ENCODE results near the gene CORO2B. TPM values are rescaled to one million over a fixed set of nuclear protein-coding genes. Genes with fewer than 3 reads are reported as not detected.

The CORO2B gene
- polyA plus RNA-seq, 1 donor from 2014 or later: 15.1 TPM

- no peaks in the 10 kb centered on the region for H3K36me3 ChIP-seq (ENCODE audit: insufficient read depth, low read length)
- no peaks in the 10 kb centered on the region for H3K79me2 ChIP-seq (replicated peaks; ENCODE audit: insufficient read depth, low read length)
- H2AFZ ChIP-seq (ENCODE audit: low read depth, low read length): no peak overlapping the region
- no peaks in the 10 kb centered on the region for H3K9me2 ChIP-seq (ENCODE audit: insufficient read depth, low read length)
- H4K20me1 ChIP-seq (ENCODE audit: insufficient read depth): no peaks in the 10 kb centered on the region
- H3K27ac ChIP-seq (ENCODE audit: low read length): no peak overlapping the region
- no peak overlapping the region for H3K9ac ChIP-seq (ENCODE audit: low read length)
- TF ChIP-seq REST (IDR thresholded peaks at IDR 0.05; ENCODE audit: borderline replicate concordance) (no peak), RAD21 (conservative IDR thresholded peaks at IDR 0.05) (no peak), POLR2AphosphoS5 (IDR thresholded peaks at IDR 0.05) (no peak), TAF1 (IDR thresholded peaks at IDR 0.05; ENCODE audit: low read depth) (no peak), EZH2 (IDR thresholded peaks at IDR 0.05; ENCODE audit: borderline replicate concordance, insufficient read depth, low read length, poor library complexity, severe bottlenecking) (no peak), SMC3 (conservative IDR thresholded peaks at IDR 0.05; ENCODE audit: poor library complexity) (no peak), MXI1 (conservative IDR thresholded peaks at IDR 0.05; ENCODE audit: poor library complexity, severe bottlenecking) (no peak), EP300 (conservative IDR thresholded peaks at IDR 0.05; ENCODE audit: poor library complexity, severe bottlenecking) (no peak)
- TF ChIP-seq, protein P1, sequence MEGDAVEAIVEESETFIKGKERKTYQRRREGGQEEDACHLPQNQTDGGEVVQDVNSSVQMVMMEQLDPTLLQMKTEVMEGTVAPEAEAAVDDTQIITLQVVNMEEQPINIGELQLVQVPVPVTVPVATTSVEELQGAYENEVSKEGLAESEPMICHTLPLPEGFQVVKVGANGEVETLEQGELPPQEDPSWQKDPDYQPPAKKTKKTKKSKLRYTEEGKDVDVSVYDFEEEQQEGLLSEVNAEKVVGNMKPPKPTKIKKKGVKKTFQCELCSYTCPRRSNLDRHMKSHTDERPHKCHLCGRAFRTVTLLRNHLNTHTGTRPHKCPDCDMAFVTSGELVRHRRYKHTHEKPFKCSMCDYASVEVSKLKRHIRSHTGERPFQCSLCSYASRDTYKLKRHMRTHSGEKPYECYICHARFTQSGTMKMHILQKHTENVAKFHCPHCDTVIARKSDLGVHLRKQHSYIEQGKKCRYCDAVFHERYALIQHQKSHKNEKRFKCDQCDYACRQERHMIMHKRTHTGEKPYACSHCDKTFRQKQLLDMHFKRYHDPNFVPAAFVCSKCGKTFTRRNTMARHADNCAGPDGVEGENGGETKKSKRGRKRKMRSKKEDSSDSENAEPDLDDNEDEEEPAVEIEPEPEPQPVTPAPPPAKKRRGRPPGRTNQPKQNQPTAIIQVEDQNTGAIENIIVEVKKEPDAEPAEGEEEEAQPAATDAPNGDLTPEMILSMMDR (IDR thresholded peaks at IDR 0.05; ENCODE audit: poor library complexity, severe bottlenecking): no peak
- no peak overlapping the region for H3K4me2 ChIP-seq (ENCODE audit: low read length)
- H3K4me3 ChIP-seq (ENCODE audit: low read length): no peak overlapping the region
- no peaks in the 10 kb centered on the region for H3F3A ChIP-seq (ENCODE audit: insufficient read depth, low read length, poor library complexity, severe bottlenecking)
- no peaks in the 10 kb centered on the region for H3K9me3 ChIP-seq (ENCODE audit: low read length)
- H3K27me3 ChIP-seq (ENCODE audit: insufficient read depth, low read depth, low read length): no peaks in the 10 kb centered on the region
Measured at GRCh38 chr15:68696414-68697363, 117.9 kb downstream of the CORO2B start.

GRCh38 chr15:68697711-68698690, 119.2 kb downstream of the CORO2B start:
- no peak for TF ChIP-seq REST (IDR thresholded peaks at IDR 0.05; ENCODE audit: borderline replicate concordance)
- TF ChIP-seq, protein P1 (IDR thresholded peaks at IDR 0.05; ENCODE audit: poor library complexity, severe bottlenecking): no peak
- no peak for TF ChIP-seq POLR2AphosphoS5 (IDR thresholded peaks at IDR 0.05)
- no peak for TF ChIP-seq MXI1 (conservative IDR thresholded peaks at IDR 0.05; ENCODE audit: poor library complexity, severe bottlenecking)
- no peak for TF ChIP-seq EP300 (conservative IDR thresholded peaks at IDR 0.05; ENCODE audit: poor library complexity, severe bottlenecking)
- no peak for TF ChIP-seq EZH2 (IDR thresholded peaks at IDR 0.05; ENCODE audit: borderline replicate concordance, insufficient read depth, low read length, poor library complexity, severe bottlenecking)
- TF ChIP-seq SMC3 (conservative IDR thresholded peaks at IDR 0.05; ENCODE audit: poor library complexity): no peak
- TF ChIP-seq RAD21 (conservative IDR thresholded peaks at IDR 0.05): no peak
- no peak for TF ChIP-seq TAF1 (IDR thresholded peaks at IDR 0.05; ENCODE audit: low read depth)
- Histone ChIP-seq H2AFZ (ENCODE audit: low read depth, low read length) (no peak overlapping the region), H3K9me2 (ENCODE audit: insufficient read depth, low read length) (no peaks in the 10 kb centered on the region), H4K20me1 (ENCODE audit: insufficient read depth) (no peaks in the 10 kb centered on the region), H3K27ac (ENCODE audit: low read length) (no peak overlapping the region), H3K79me2 (replicated peaks; ENCODE audit: insufficient read depth, low read length) (no peaks in the 10 kb centered on the region), H3K9ac (ENCODE audit: low read length) (no peak overlapping the region), H3F3A (ENCODE audit: insufficient read depth, low read length, poor library complexity, severe bottlenecking) (no peaks in the 10 kb centered on the region), H3K27me3 (ENCODE audit: insufficient read depth, low read depth, low read length) (no peaks in the 10 kb centered on the region), H3K4me2 (ENCODE audit: low read length) (no peak overlapping the region), H3K4me3 (ENCODE audit: low read length) (no peak overlapping the region), H3K9me3 (ENCODE audit: low read length) (no peaks in the 10 kb centered on the region), H3K36me3 (ENCODE audit: insufficient read depth, low read length) (no peaks in the 10 kb centered on the region)

Data from neural cell (in vitro differentiated cells).